DOHH2 (cell line): ENCODE results near the gene MAP2K5.

Source experiments
- H3F3A ChIP-seq: fragments of 200-600 bp; sonication (generic), shearing (Covaris generic); 2 replicates; pipeline ENCODE4 v1.6.0; 2016; ENCODE audit warnings: antibody characterized with exemption, mild to moderate bottlenecking; ENCODE audit not compliant: control insufficient read depth, insufficient read depth
- H3K27ac ChIP-seq: fragments of 200-600 bp; sonication (generic); 2 replicates; pipeline ENCODE4 v1.5.1; 2014; ENCODE audit warnings: low read depth, mild to moderate bottlenecking, low read length, moderate library complexity
- H3K27me3 ChIP-seq: fragments of 200-600 bp; sonication (generic); 2 replicates; pipeline ENCODE4 v1.6.1; 2014; ENCODE audit warnings: mild to moderate bottlenecking, low read length, mixed read lengths; ENCODE audit not compliant: control insufficient read depth
- H3K36me3 ChIP-seq: fragments of 200-600 bp; sonication (generic); 2 replicates; pipeline ENCODE4 v1.6.1; 2014; ENCODE audit warnings: mild to moderate bottlenecking, low read length, moderate library complexity, mixed read lengths; ENCODE audit not compliant: control insufficient read depth
- H3K4me1 ChIP-seq: fragments of 200-600 bp; sonication (generic); 2 replicates; pipeline ENCODE4 v1.6.1; 2014; ENCODE audit warnings: mild to moderate bottlenecking, low read length, mixed read lengths; ENCODE audit not compliant: control insufficient read depth
- H3K4me2 ChIP-seq: fragments of 200-600 bp; sonication (generic); 2 replicates; pipeline ENCODE4 v1.6.0; 2014; ENCODE audit warnings: mild to moderate bottlenecking, low read length, moderate library complexity
- H3K4me3 ChIP-seq: fragments of 200-600 bp; sonication (generic); 2 replicates; pipeline ENCODE4 v1.5.1; 2014; ENCODE audit warnings: mild to moderate bottlenecking, low read length, mixed read lengths
- H3K79me2 ChIP-seq: fragments of 200-600 bp; sonication (generic); 2 replicates; pipeline ENCODE4 v1.6.1; 2014; ENCODE audit warnings: mild to moderate bottlenecking, low read length, mixed read lengths; ENCODE audit not compliant: control insufficient read depth
- H3K9me2 ChIP-seq: fragments of 200-600 bp; sonication (generic); replicated peaks from 2 replicates; pipeline ENCODE4 v1.6.1; 2014; ENCODE audit warnings: mild to moderate bottlenecking, low read length, mixed read lengths; ENCODE audit not compliant: control insufficient read depth
- H3K9me3 ChIP-seq: fragments of 200-600 bp; sonication (generic); 2 replicates; pipeline ENCODE4 v1.6.1; 2014; ENCODE audit warnings: antibody characterized with exemption, low read length, mixed read lengths; ENCODE audit not compliant: control insufficient read depth, insufficient read depth
- H4K20me1 ChIP-seq: fragments of 200-600 bp; sonication (generic); 2 replicates; pipeline ENCODE4 v1.6.0; 2014; ENCODE audit warnings: low read depth, mild to moderate bottlenecking, antibody characterized with exemption, low read length, moderate library complexity; ENCODE audit not compliant: control insufficient read depth, insufficient read depth
- CTCF ChIP-seq: fragments of 200-600 bp; sonication (generic); IDR thresholded peaks from one replicate; pipeline ENCODE4 v1.5.1; 2014; ENCODE audit warnings: antibody characterized with exemption, mild to moderate bottlenecking, low read depth, low read length; ENCODE audit not compliant: poor library complexity, severe bottlenecking
- EZH2phosphoT487 ChIP-seq: fragments of 200-600 bp; sonication (generic); IDR thresholded peaks from 2 replicates; pipeline ENCODE4 v1.6.1; 2017; ENCODE audit warnings: borderline replicate concordance, mild to moderate bottlenecking, antibody characterized with exemption, low read length, moderate library complexity, mixed read lengths

Gene MAP2K5

GRCh38 chr15:67796196-67797127 is 254.0 kb downstream of the MAP2K5 start:
- Histone ChIP-seq H3K4me1 (peaks cover 20% of the 10 kb centered on the region), H3K27ac (no peak overlapping the region), H3K9me3 (peaks cover 4% of the 10 kb centered on the region), H3K36me3 (no peaks in the 10 kb centered on the region), H3K4me3 (no peak overlapping the region), H4K20me1 (no peaks in the 10 kb centered on the region), H3F3A (no peaks in the 10 kb centered on the region), H3K9me2 (no peaks in the 10 kb centered on the region), H3K27me3 (no peaks in the 10 kb centered on the region), H3K79me2 (no peaks in the 10 kb centered on the region), H3K4me2 (no peak overlapping the region)
- TF ChIP-seq CTCF: no peak
- no peak for TF ChIP-seq EZH2phosphoT487

- no peaks in the 10 kb centered on the region for H3K27me3 ChIP-seq
- no peaks in the 10 kb centered on the region for H3F3A ChIP-seq
- no peaks in the 10 kb centered on the region for H3K36me3 ChIP-seq
- H3K79me2 ChIP-seq: no peaks in the 10 kb centered on the region
- H3K9me3 ChIP-seq: peaks cover 4% of the 10 kb centered on the region
- H4K20me1 ChIP-seq: no peaks in the 10 kb centered on the region
- no peak overlapping the region for H3K4me3 ChIP-seq
- peaks cover 14% of the 10 kb centered on the region for H3K4me1 ChIP-seq
- no peak overlapping the region for H3K4me2 ChIP-seq
- no peaks in the 10 kb centered on the region for H3K9me2 ChIP-seq
- TF ChIP-seq CTCF: no peak
- H3K27ac ChIP-seq: no peak overlapping the region
Measured at GRCh38 chr15:67799801-67800205, 257.3 kb downstream of the MAP2K5 start.

- TF ChIP-seq CTCF: no peak
- TF ChIP-seq EZH2phosphoT487: no peak
- Histone ChIP-seq H3F3A (no peaks in the 10 kb centered on the region), H3K27me3 (no peaks in the 10 kb centered on the region), H3K36me3 (no peaks in the 10 kb centered on the region), H3K4me3 (no peak overlapping the region), H3K79me2 (no peaks in the 10 kb centered on the region), H4K20me1 (no peaks in the 10 kb centered on the region), H3K9me2 (no peaks in the 10 kb centered on the region), H3K9me3 (no peaks in the 10 kb centered on the region), H3K4me1 (peaks cover 10% of the 10 kb centered on the region), H3K27ac (no peak overlapping the region), H3K4me2 (no peak overlapping the region)
Measured at GRCh38 chr15:67801142-67801541, 258.6 kb downstream of the MAP2K5 start.
